Measurements from ENCODE around the gene KRT40. TPM values are rescaled to one million over a fixed set of nuclear protein-coding genes. Genes with fewer than 3 reads are reported as not detected.

The KRT40 gene
- total and polyA plus RNA-seq, 4 donors, result not detected

GRCh38 chr17:40936437-40936971, 47.6 kb downstream of the KRT40 start:
- no peak overlapping the region for H3K27ac ChIP-seq (ENCODE audit: low read depth in 1 of 2, low read length in 2 of 2)
- DNase-seq (ENCODE audit: low spot score), result no peak

GRCh38 chr17:40935624-40936023, 48.5 kb downstream of the KRT40 start:
- no peak for DNase-seq (ENCODE audit: low spot score)
- H3K27me3 ChIP-seq (ENCODE audit: control insufficient read depth in 4 of 4, insufficient read depth in 4 of 4, low read length in 3 of 4), result no peaks in the 10 kb centered on the region
- no peaks in the 10 kb centered on the region for H3K9me3 ChIP-seq (ENCODE audit: control insufficient read depth in 4 of 4, low read length in 3 of 4)
- H3K4me3 ChIP-seq (ENCODE audit: low read depth in 1 of 3, low read length in 3 of 3), result no peak overlapping the region
- WGBS, result 69% methylated on average over 3 of the region's 3 CpGs
- no peak overlapping the region for H3K27ac ChIP-seq (ENCODE audit: low read depth in 1 of 2, low read length in 2 of 2)
- TF ChIP-seq CTCF (IDR thresholded peaks at IDR 0.05; ENCODE audit: low read depth, low read length, missing input control) (no peak), JUND (IDR thresholded peaks at IDR 0.05) (no peak), MAX (IDR thresholded peaks at IDR 0.05) (no peak), FOXA2 (IDR thresholded peaks at IDR 0.05) (no peak), ZBTB33 (IDR thresholded peaks at IDR 0.05) (no peak), HNF4A (conservative IDR thresholded peaks at IDR 0.05) (no peak), SP1 (IDR thresholded peaks at IDR 0.05) (no peak), RXRA (IDR thresholded peaks at IDR 0.05) (no peak), NR2F2 (IDR thresholded peaks at IDR 0.05) (no peak)
- no peaks in the 10 kb centered on the region for H3K36me3 ChIP-seq (ENCODE audit: control insufficient read depth in 4 of 4, insufficient read depth in 3 of 4, low read depth in 1 of 4, low read length in 3 of 4)
- H3K9ac ChIP-seq (ENCODE audit: low read depth in 1 of 2, low read length in 2 of 2), result no peak overlapping the region
- no peaks in the 10 kb centered on the region for H3K4me1 ChIP-seq (ENCODE audit: control insufficient read depth in 4 of 4, insufficient read depth in 4 of 4, low read length in 3 of 4)

More at GRCh38 chr17:40936437-40936971, 47.6 kb downstream of the KRT40 start:
- Histone ChIP-seq H3K4me3 (ENCODE audit: low read depth in 1 of 3, low read length in 3 of 3) (no peak overlapping the region), H3K9me3 (ENCODE audit: control insufficient read depth in 4 of 4, low read length in 3 of 4) (no peaks in the 10 kb centered on the region), H3K27me3 (ENCODE audit: control insufficient read depth in 4 of 4, insufficient read depth in 4 of 4, low read length in 3 of 4) (no peaks in the 10 kb centered on the region), H3K36me3 (ENCODE audit: control insufficient read depth in 4 of 4, insufficient read depth in 3 of 4, low read depth in 1 of 4, low read length in 3 of 4) (no peaks in the 10 kb centered on the region), H3K4me1 (ENCODE audit: control insufficient read depth in 4 of 4, insufficient read depth in 4 of 4, low read length in 3 of 4) (no peaks in the 10 kb centered on the region), H3K9ac (ENCODE audit: low read depth in 1 of 2, low read length in 2 of 2) (no peak overlapping the region)
- TF ChIP-seq HNF4G (IDR thresholded peaks at IDR 0.05) (no peak), FOXA2 (IDR thresholded peaks at IDR 0.05) (no peak), ATF3 (IDR thresholded peaks at IDR 0.05) (no peak), NR2F2 (IDR thresholded peaks at IDR 0.05) (no peak), JUND (IDR thresholded peaks at IDR 0.05) (no peak), MAX (IDR thresholded peaks at IDR 0.05) (no peak), RAD21 (IDR thresholded peaks at IDR 0.05) (no peak), SP1 (IDR thresholded peaks at IDR 0.05) (no peak), TAF1 (conservative IDR thresholded peaks at IDR 0.05) (no peak), HNF4A (conservative IDR thresholded peaks at IDR 0.05) (no peak), REST (IDR thresholded peaks at IDR 0.05) (no peak), EGR1 (IDR thresholded peaks at IDR 0.05; ENCODE audit: low read depth in 2 of 2) (no peak), GABPA (IDR thresholded peaks at IDR 0.05 in 1 of 2, conservative IDR thresholded peaks at IDR 0.05 in 1 of 2) (no peak)
- WGBS, result 77% methylated on average over 19 of the region's 19 CpGs

Data from liver (tissue), 9 donors.